ENCODE results near the gene CNNM1.

Gene CNNM1

GRCh38 chr10:99382176-99382575, 53.0 kb downstream of the CNNM1 start:
- Histone ChIP-seq H3K27ac (ENCODE audit: low read depth, low read length) (no peak overlapping the region), H4K20me1 (ENCODE audit: control insufficient read depth, insufficient read depth, low read depth, low read length) (no peaks in the 10 kb centered on the region)

GRCh38 chr10:99387071-99387470, 57.9 kb downstream of the CNNM1 start:
- no peaks in the 10 kb centered on the region for H3K79me2 ChIP-seq (ENCODE audit: control insufficient read depth, low read length)
- no peaks in the 10 kb centered on the region for H3K36me3 ChIP-seq (ENCODE audit: control insufficient read depth, low read length)
- H4K20me1 ChIP-seq (ENCODE audit: control insufficient read depth, insufficient read depth, low read depth, low read length) = no peaks in the 10 kb centered on the region
- no peak overlapping the region for H3K27ac ChIP-seq (ENCODE audit: low read depth, low read length)
- no peak overlapping the region for H3K4me3 ChIP-seq (ENCODE audit: low read length)
- no peaks in the 10 kb centered on the region for H3F3A ChIP-seq (ENCODE audit: control insufficient read depth, insufficient read depth)
- no peaks in the 10 kb centered on the region for H3K9me3 ChIP-seq (ENCODE audit: control insufficient read depth, insufficient read depth, low read length)
- H3K27me3 ChIP-seq (ENCODE audit: control insufficient read depth, low read length) = no peaks in the 10 kb centered on the region
- H3K9me2 ChIP-seq (replicated peaks; ENCODE audit: control insufficient read depth, low read length) = no peaks in the 10 kb centered on the region
- H3K4me1 ChIP-seq (ENCODE audit: control insufficient read depth, low read length) = no peaks in the 10 kb centered on the region
- TF ChIP-seq EZH2phosphoT487 (IDR thresholded peaks at IDR 0.05; ENCODE audit: borderline replicate concordance, low read length) = no peak
- TF ChIP-seq CTCF (IDR thresholded peaks at IDR 0.05; ENCODE audit: low read depth, low read length, poor library complexity, severe bottlenecking) = no peak
- no peak overlapping the region for H3K4me2 ChIP-seq (ENCODE audit: low read length)

More at GRCh38 chr10:99382176-99382575, 53.0 kb downstream of the CNNM1 start:
- Histone ChIP-seq H3K9me3 (ENCODE audit: control insufficient read depth, insufficient read depth, low read length) (no peaks in the 10 kb centered on the region), H3K4me2 (ENCODE audit: low read length) (no peak overlapping the region), H3F3A (ENCODE audit: control insufficient read depth, insufficient read depth) (no peaks in the 10 kb centered on the region), H3K27me3 (ENCODE audit: control insufficient read depth, low read length) (no peaks in the 10 kb centered on the region), H3K36me3 (ENCODE audit: control insufficient read depth, low read length) (no peaks in the 10 kb centered on the region), H3K4me1 (ENCODE audit: control insufficient read depth, low read length) (no peaks in the 10 kb centered on the region), H3K79me2 (ENCODE audit: control insufficient read depth, low read length) (no peaks in the 10 kb centered on the region), H3K4me3 (ENCODE audit: low read length) (no peak overlapping the region), H3K9me2 (replicated peaks; ENCODE audit: control insufficient read depth, low read length) (no peaks in the 10 kb centered on the region)
- TF ChIP-seq EZH2phosphoT487 (IDR thresholded peaks at IDR 0.05; ENCODE audit: borderline replicate concordance, low read length) (no peak), CTCF (IDR thresholded peaks at IDR 0.05; ENCODE audit: low read depth, low read length, poor library complexity, severe bottlenecking) (no peak)

- no peaks in the 10 kb centered on the region for H3K27me3 ChIP-seq (ENCODE audit: control insufficient read depth, low read length)
- H3K27ac ChIP-seq (ENCODE audit: low read depth, low read length) = no peak overlapping the region
- H3K4me2 ChIP-seq (ENCODE audit: low read length) = no peak overlapping the region
- no peaks in the 10 kb centered on the region for H3K4me1 ChIP-seq (ENCODE audit: control insufficient read depth, low read length)
- no peaks in the 10 kb centered on the region for H3K9me2 ChIP-seq (replicated peaks; ENCODE audit: control insufficient read depth, low read length)
- no peaks in the 10 kb centered on the region for H4K20me1 ChIP-seq (ENCODE audit: control insufficient read depth, insufficient read depth, low read depth, low read length)
- H3F3A ChIP-seq (ENCODE audit: control insufficient read depth, insufficient read depth) = no peaks in the 10 kb centered on the region
- no peak for TF ChIP-seq CTCF (IDR thresholded peaks at IDR 0.05; ENCODE audit: low read depth, low read length, poor library complexity, severe bottlenecking)
- TF ChIP-seq EZH2phosphoT487 (IDR thresholded peaks at IDR 0.05; ENCODE audit: borderline replicate concordance, low read length) = no peak
- no peaks in the 10 kb centered on the region for H3K9me3 ChIP-seq (ENCODE audit: control insufficient read depth, insufficient read depth, low read length)
- H3K4me3 ChIP-seq (ENCODE audit: low read length) = no peak overlapping the region
- no peaks in the 10 kb centered on the region for H3K36me3 ChIP-seq (ENCODE audit: control insufficient read depth, low read length)
- H3K79me2 ChIP-seq (ENCODE audit: control insufficient read depth, low read length) = no peaks in the 10 kb centered on the region
These were observed 58.4 kb downstream of the CNNM1 start for GRCh38 chr10:99387541-99387940.
